Gastrocnemius medialis (tissue), 4 donors: ENCODE results near the gene STK33.

Experiments used
- POLR2A ChIP-seq, 2 donors: fragments of 450-650 bp; IDR thresholded peaks; one replicate each; pipeline ENCODE4 v1.6.1; 2017; ENCODE audit warnings: antibody characterized with exemption in 2 of 2, mild to moderate bottlenecking in 2 of 2, moderate library complexity in 2 of 2
- TF ChIP-seq, protein P1 (sequence below), 5 experiments: fragments of 450-650 bp in 3 of 5; fragments of 200-600 bp in 2 of 5; sonication (generic) in 2 of 5; IDR thresholded peaks in 4 of 5; conservative IDR thresholded peaks in 1 of 5; 1 replicate in 4 of 5; 2 replicates in 1 of 5; pipeline ENCODE4 v1.5.1; 2016 to 2019; ENCODE audit warnings: antibody characterized with exemption in 5 of 5, mild to moderate bottlenecking in 3 of 5, moderate library complexity in 3 of 5

DNA sequence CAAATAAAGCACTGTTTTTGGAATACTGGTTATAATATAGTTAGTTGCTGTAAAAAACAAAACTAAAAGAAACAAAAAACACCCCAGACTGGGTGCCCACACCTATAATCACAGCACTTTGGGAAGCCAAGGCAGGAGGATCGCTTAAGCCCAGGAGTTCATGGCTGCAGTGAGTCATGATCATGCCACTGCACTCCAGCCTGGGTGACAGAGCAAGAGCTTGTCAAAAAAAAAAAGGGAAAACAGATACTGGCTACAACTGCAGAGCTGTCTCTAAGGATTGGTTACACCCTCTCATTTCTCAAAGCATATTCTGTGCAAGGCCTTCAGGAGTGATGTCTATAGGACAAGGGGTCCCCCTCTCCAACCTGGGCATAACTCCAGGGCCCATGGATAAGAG, 14.6 kb upstream of the STK33 start:
- TF ChIP-seq, protein P1, sequence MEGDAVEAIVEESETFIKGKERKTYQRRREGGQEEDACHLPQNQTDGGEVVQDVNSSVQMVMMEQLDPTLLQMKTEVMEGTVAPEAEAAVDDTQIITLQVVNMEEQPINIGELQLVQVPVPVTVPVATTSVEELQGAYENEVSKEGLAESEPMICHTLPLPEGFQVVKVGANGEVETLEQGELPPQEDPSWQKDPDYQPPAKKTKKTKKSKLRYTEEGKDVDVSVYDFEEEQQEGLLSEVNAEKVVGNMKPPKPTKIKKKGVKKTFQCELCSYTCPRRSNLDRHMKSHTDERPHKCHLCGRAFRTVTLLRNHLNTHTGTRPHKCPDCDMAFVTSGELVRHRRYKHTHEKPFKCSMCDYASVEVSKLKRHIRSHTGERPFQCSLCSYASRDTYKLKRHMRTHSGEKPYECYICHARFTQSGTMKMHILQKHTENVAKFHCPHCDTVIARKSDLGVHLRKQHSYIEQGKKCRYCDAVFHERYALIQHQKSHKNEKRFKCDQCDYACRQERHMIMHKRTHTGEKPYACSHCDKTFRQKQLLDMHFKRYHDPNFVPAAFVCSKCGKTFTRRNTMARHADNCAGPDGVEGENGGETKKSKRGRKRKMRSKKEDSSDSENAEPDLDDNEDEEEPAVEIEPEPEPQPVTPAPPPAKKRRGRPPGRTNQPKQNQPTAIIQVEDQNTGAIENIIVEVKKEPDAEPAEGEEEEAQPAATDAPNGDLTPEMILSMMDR (IDR thresholded peaks at IDR 0.05 in 4 of 5, conservative IDR thresholded peaks at IDR 0.05 in 1 of 5): no peak
- TF ChIP-seq POLR2A (IDR thresholded peaks at IDR 0.05): no peak
